ENCODE results near the gene NAT9.

The NAT9 gene

GRCh38 chr17:74748529-74749278 is 27.4 kb downstream of the NAT9 start, which contains the start of gene NHERF1 (continued):
- TF ChIP-seq PRDM10 (tag by site-specific recombination; IDR thresholded peaks at IDR 0.05), result no peak
- peak; percentile 59; the same call in 1 of the 2 replicates for TF ChIP-seq ZNF660 (tag by site-specific recombination; IDR thresholded peaks at IDR 0.05)
- peak; percentile 30; the same call in 1 of the 2 replicates for TF ChIP-seq PATZ1 (tag by site-specific recombination; IDR thresholded peaks at IDR 0.05)
- TF ChIP-seq ZNF394 (tag by site-specific recombination; IDR thresholded peaks at IDR 0.05; ENCODE audit: borderline replicate concordance), result peak; percentile 53; the same call in 1 of the 2 replicates
- TF ChIP-seq ZNF645 (tag by site-specific recombination; IDR thresholded peaks at IDR 0.05), result no peak
- no peak for TF ChIP-seq ZBTB21 (tag by site-specific recombination; IDR thresholded peaks at IDR 0.05)
- 0 out of 2 replicates have a peak, but pooled peaks have one; percentile 52 for TF ChIP-seq ZBTB10 (tag by site-specific recombination; IDR thresholded peaks at IDR 0.05)
- TF ChIP-seq BCL6B (tag by site-specific recombination; IDR thresholded peaks at IDR 0.05), result no peak
- TF ChIP-seq ZNF629 (tag by site-specific recombination; IDR thresholded peaks at IDR 0.05), result peak; percentile 28; the same call in 1 of the 2 replicates
- TF ChIP-seq ZBTB20 (tag by site-specific recombination; IDR thresholded peaks at IDR 0.05), result 0 out of 2 replicates have a peak, but pooled peaks have one; percentile 13
- no peak for TF ChIP-seq ELK4 (IDR thresholded peaks at IDR 0.05; ENCODE audit: borderline replicate concordance, low read depth, low read length)
- TF ChIP-seq ZNF10 (tag by site-specific recombination; IDR thresholded peaks at IDR 0.05), result peak; percentile 90
- 0 out of 2 replicates have a peak, but pooled peaks have one; percentile 10 for TF ChIP-seq ZNF785 (tag by site-specific recombination; IDR thresholded peaks at IDR 0.05)
- no peak for TF ChIP-seq TCF7L2 (IDR thresholded peaks at IDR 0.05; ENCODE audit: borderline replicate concordance, low read depth, low read length)
- TF ChIP-seq ZSCAN16 (tag by site-specific recombination; IDR thresholded peaks at IDR 0.05), result no peak
- TF ChIP-seq SCRT2 (tag by site-specific recombination; IDR thresholded peaks at IDR 0.05), result peak; percentile 61
- TF ChIP-seq ZSCAN30 (tag by site-specific recombination; IDR thresholded peaks at IDR 0.05), result 0 out of 2 replicates have a peak, but pooled peaks have one; percentile 47
- no peak for TF ChIP-seq ZNF148 (tag by site-specific recombination; IDR thresholded peaks at IDR 0.05; ENCODE audit: borderline replicate concordance)
- peak; percentile 60; the same call in 1 of the 2 replicates for TF ChIP-seq ZNF2 (tag by site-specific recombination; IDR thresholded peaks at IDR 0.05)
- peak; percentile 8; the same call in 1 of the 2 replicates for TF ChIP-seq PBX3 (CRISPR knock-in tag; IDR thresholded peaks at IDR 0.05)
- no peak for TF ChIP-seq ZNF514 (tag by site-specific recombination; IDR thresholded peaks at IDR 0.05)
- no peak for TF ChIP-seq TRIM28 (IDR thresholded peaks at IDR 0.05; ENCODE audit: borderline replicate concordance, low read length)
